ENCODE results near the gene TMEM52. TPM values are rescaled to one million over a fixed set of nuclear protein-coding genes. Genes with fewer than 3 reads are reported as not detected.

TMEM52 gene
- total RNA-seq, 1 experiment from 2014 or later, result 6.4 TPM

DNA sequence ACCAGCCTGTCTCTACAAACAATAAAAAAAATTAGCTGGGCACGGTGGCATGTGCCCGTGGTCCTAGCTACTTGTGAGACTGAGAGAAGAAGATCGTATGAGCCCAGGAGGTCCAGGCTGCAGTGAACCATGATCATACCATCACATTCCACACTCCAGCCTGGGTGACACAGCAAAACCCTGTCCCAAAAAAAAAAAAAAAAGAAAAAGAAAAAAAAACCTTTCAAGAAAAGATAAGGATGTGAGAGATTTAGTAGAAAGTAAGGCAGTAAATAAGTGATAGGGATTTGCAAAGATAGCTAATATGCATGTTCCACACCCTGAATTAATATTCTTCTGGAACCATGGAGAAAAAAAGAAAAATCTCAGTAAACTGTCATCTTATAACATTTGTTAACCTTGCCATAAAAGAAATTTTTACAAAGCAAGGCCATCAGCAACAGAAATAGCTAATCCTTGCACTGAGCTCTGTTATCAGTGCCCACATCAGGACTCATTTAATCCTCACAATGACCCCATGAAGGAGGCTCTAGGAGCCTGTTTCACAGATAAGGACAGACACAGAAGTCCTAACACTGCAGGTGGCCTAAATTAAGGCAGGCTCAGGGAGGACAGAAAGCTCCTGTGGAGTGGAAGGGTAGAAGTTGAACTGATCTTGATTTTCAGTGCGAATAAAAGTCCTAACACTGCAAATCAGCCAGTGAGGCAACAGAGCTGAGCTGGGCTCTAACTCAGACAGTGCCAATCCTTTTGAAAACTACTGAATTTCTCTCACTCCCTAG is 35.8 kb downstream of the TMEM52 start:
- H3K27ac Mint-ChIP-seq (ENCODE audit: unreplicated experiment), result peak overlapping the region; percentile 71

DNA sequence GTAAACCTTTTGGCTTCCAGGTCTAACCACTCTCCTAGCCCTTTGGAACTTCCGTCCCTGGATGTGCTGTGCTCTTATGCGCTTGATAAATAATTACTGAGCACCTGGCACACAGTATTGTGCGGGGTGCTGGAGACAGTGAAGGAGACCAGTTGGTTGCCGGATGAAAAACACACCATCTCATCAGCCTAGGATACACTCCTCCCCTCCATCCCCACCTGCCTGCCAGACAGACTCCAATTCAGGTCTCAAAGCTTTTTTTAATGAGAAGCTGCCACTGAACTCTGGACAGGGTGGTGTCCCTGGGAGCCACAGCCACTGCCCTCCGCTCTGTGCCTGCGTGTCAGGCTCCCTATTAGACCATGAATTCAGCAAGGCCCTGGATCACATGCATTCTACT is 37.4 kb downstream of the TMEM52 start:
- H3K4me1 Mint-ChIP-seq (ENCODE audit: low read depth, unreplicated experiment), result peaks cover 39% of the 10 kb centered on the region
- H3K9me3 ChIP-seq, result no peaks in the 10 kb centered on the region
- intact Hi-C loops (cut with micrococcal nuclease; ENCODE audit: unreplicated experiment), result no loop called here
- no peak overlapping the region for H3K4me3 ChIP-seq (ENCODE audit: low read depth, low read length)
- H3K4me1 ChIP-seq, result peaks cover 13% of the 10 kb centered on the region
- no TSS peak for BruUV-seq (replicated peaks)
- peaks cover 64% of the 10 kb centered on the region for H3K36me3 Mint-ChIP-seq (ENCODE audit: insufficient read depth, unreplicated experiment)
- peak overlapping the region; percentile 76 for H3K27ac Mint-ChIP-seq (ENCODE audit: unreplicated experiment)
- H3K27me3 ChIP-seq (replicated peaks; ENCODE audit: control insufficient read depth, insufficient read depth, low read length), result no peaks in the 10 kb centered on the region
- ChIA-PET POLR2A (no interaction called here), CTCF (no interaction called here)
- no peak overlapping the region for H3K4me3 Mint-ChIP-seq (ENCODE audit: unreplicated experiment)
- H3K27me3 Mint-ChIP-seq (ENCODE audit: insufficient read depth, unreplicated experiment), result no peaks in the 10 kb centered on the region
- no peaks in the 10 kb centered on the region for H3K9me3 Mint-ChIP-seq (ENCODE audit: unreplicated experiment)
- TF ChIP-seq, protein P1, sequence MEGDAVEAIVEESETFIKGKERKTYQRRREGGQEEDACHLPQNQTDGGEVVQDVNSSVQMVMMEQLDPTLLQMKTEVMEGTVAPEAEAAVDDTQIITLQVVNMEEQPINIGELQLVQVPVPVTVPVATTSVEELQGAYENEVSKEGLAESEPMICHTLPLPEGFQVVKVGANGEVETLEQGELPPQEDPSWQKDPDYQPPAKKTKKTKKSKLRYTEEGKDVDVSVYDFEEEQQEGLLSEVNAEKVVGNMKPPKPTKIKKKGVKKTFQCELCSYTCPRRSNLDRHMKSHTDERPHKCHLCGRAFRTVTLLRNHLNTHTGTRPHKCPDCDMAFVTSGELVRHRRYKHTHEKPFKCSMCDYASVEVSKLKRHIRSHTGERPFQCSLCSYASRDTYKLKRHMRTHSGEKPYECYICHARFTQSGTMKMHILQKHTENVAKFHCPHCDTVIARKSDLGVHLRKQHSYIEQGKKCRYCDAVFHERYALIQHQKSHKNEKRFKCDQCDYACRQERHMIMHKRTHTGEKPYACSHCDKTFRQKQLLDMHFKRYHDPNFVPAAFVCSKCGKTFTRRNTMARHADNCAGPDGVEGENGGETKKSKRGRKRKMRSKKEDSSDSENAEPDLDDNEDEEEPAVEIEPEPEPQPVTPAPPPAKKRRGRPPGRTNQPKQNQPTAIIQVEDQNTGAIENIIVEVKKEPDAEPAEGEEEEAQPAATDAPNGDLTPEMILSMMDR (IDR thresholded peaks at IDR 0.05; ENCODE audit: insufficient read depth in 1 of 2, low read depth in 1 of 2, low read length in 1 of 2, severe bottlenecking in 1 of 2, unreplicated experiment in 1 of 2), result no peak
- 0 out of 2 replicates have a peak, but pooled peaks cover 1% of the 10 kb centered on the region for H3K36me3 ChIP-seq (ENCODE audit: control insufficient read depth, insufficient read depth, low read length)
- DNase-seq, result no peak

More for the DNA sequence above, 35.8 kb downstream of the TMEM52 start:
- intact Hi-C loops (cut with micrococcal nuclease; ENCODE audit: unreplicated experiment), result no loop called here
- Histone ChIP-seq H3K27me3 (replicated peaks; ENCODE audit: control insufficient read depth, insufficient read depth, low read length) (no peaks in the 10 kb centered on the region), H3K4me3 (ENCODE audit: low read depth, low read length) (no peak overlapping the region), H3K9me3 (no peaks in the 10 kb centered on the region), H3K4me1 (peaks cover 13% of the 10 kb centered on the region), H3K36me3 (ENCODE audit: control insufficient read depth, insufficient read depth, low read length) (0 out of 2 replicates have a peak, but pooled peaks cover 1% of the 10 kb centered on the region)
- POLR2A ChIA-PET, result interaction anchor here (0.5 kb wide), 1 partner anchor 14 kb away, joined by 3 read pairs; no protein-coding TSS in a partner anchor
- no peaks in the 10 kb centered on the region for H3K27me3 Mint-ChIP-seq (ENCODE audit: insufficient read depth, unreplicated experiment)
- H3K9me3 Mint-ChIP-seq (ENCODE audit: unreplicated experiment), result no peaks in the 10 kb centered on the region
- no TSS peak for BruUV-seq (replicated peaks)
- peaks cover 55% of the 10 kb centered on the region for H3K36me3 Mint-ChIP-seq (ENCODE audit: insufficient read depth, unreplicated experiment)
- H3K4me1 Mint-ChIP-seq (ENCODE audit: low read depth, unreplicated experiment), result peaks cover 32% of the 10 kb centered on the region
- CTCF ChIA-PET, result interaction anchor here (0.7 to 1.2 kb wide), 2 partner anchors 25 to 107 kb away, joined by 3 read pairs; no protein-coding TSS in a partner anchor
- TF ChIP-seq, protein P1 (IDR thresholded peaks at IDR 0.05; ENCODE audit: insufficient read depth in 1 of 2, low read depth in 1 of 2, low read length in 1 of 2, severe bottlenecking in 1 of 2, unreplicated experiment in 1 of 2), result no peak
- DNase-seq, result peak in 1 of 2 experiments; percentile 20
- no peak overlapping the region for H3K4me3 Mint-ChIP-seq (ENCODE audit: unreplicated experiment)

DNA sequence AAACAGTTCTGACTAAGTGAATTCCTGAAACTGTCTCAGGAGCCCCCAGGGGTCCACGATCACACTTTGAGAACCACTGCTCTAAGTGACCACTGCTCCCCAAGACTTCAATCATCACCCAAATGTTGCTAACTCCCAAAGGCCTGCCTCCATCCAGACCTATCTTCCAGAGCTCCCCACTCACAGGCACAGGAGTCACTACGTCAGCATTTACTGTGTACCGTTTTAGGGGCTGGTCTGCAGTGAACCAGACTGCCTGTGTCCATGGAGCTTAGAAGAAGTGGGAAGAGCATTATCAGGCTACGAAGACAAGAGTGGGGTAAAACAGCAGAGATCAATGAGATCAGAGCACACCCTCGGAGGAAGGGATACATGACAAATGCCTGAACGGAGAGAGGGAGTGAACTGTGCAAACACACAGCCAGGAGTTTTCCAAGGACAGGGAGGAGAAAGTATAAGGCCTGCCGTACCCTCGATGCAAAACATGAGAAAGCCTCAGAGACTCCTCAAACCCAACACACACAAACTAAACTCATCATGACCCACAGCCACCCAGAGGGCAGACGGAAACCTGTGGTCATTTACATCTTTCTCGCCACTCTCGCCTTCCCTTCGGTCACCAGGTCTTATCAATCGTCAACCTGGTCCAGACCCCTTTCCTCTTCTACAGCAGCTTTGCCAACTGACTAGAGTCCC is 38.3 kb downstream of the TMEM52 start:
- no TSS peak for BruUV-seq (replicated peaks)
- intact Hi-C loops (cut with micrococcal nuclease; ENCODE audit: unreplicated experiment), result no loop called here
- Histone ChIP-seq H3K36me3 (ENCODE audit: control insufficient read depth, insufficient read depth, low read length) (peaks cover 3% of the 10 kb centered on the region; the same call in 1 of the 2 replicates), H3K27me3 (replicated peaks; ENCODE audit: control insufficient read depth, insufficient read depth, low read length) (no peaks in the 10 kb centered on the region), H3K9me3 (no peaks in the 10 kb centered on the region), H3K4me1 (peaks cover 13% of the 10 kb centered on the region), H3K4me3 (ENCODE audit: low read depth, low read length) (no peak overlapping the region)
- ChIA-PET POLR2A (no interaction called here), CTCF (no interaction called here)
- Mint-ChIP-seq H3K27ac (ENCODE audit: unreplicated experiment) (peak overlapping the region; percentile 76), H3K36me3 (ENCODE audit: insufficient read depth, unreplicated experiment) (peaks cover 67% of the 10 kb centered on the region), H3K4me3 (ENCODE audit: unreplicated experiment) (no peak overlapping the region), H3K27me3 (ENCODE audit: insufficient read depth, unreplicated experiment) (no peaks in the 10 kb centered on the region), H3K4me1 (ENCODE audit: low read depth, unreplicated experiment) (peaks cover 45% of the 10 kb centered on the region), H3K9me3 (ENCODE audit: unreplicated experiment) (peaks cover 5% of the 10 kb centered on the region)
- TF ChIP-seq, protein P1 (IDR thresholded peaks at IDR 0.05; ENCODE audit: insufficient read depth in 1 of 2, low read depth in 1 of 2, low read length in 1 of 2, severe bottlenecking in 1 of 2, unreplicated experiment in 1 of 2), result no peak
- DNase-seq, result no peak

All from Caco-2 (cell line).